ENCODE measurements around the gene ZDHHC8.

Gene ZDHHC8

DNA sequence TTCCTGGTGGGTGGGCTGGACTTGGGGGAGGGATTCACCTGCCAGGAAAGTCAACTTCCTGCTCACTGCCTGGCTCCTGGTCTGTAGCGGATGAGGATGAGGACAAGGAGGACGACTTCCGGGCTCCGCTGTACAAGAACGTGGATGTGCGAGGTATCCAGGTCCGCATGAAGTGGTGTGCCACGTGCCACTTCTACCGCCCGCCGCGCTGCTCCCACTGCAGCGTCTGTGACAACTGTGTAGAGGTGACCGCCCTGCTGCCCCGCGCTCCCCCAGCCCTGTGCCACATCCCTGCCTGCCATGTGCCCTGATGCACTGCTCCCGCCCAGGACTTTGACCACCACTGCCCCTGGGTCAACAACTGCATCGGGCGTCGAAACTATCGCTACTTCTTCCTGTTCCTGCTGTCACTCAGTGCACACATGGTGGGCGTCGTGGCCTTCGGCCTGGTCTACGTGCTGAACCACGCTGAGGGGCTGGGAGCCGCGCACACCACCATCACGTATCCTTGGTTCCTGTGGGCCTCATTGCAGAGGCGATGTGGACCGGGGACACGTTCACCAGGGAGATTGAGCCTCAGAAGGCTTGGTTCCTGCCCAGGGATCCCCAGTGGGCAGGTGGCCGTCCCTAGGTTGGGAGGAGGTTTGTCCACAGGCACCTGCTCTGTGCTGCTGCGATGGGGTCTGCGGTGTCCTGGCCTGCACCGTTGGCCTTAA, 7.9 kb downstream of the ZDHHC8 start:
- no peak for DNase-seq (ENCODE audit: low spot score)
- no peak for TF ChIP-seq CTCF (IDR thresholded peaks at IDR 0.05; ENCODE audit: borderline replicate concordance, control extremely low read depth, extremely low read depth, insufficient read depth, missing control alignments)
- in situ Hi-C loops (cut with MboI; ENCODE audit: low sequenced_read_pairs, unreplicated experiment), result no loop called here

- in situ Hi-C loops (cut with MboI; ENCODE audit: low sequenced_read_pairs, unreplicated experiment), result no loop called here
- no peak for DNase-seq (ENCODE audit: low spot score)
- TF ChIP-seq CTCF (IDR thresholded peaks at IDR 0.05; ENCODE audit: borderline replicate concordance, control extremely low read depth, extremely low read depth, insufficient read depth, missing control alignments), result no peak
Observed at GRCh38 chr22:20140107-20140445, 8.5 kb downstream of the ZDHHC8 start.

GRCh38 chr22:20140521-20140964, 8.9 kb downstream of the ZDHHC8 start:
- no peak for TF ChIP-seq CTCF (IDR thresholded peaks at IDR 0.05; ENCODE audit: borderline replicate concordance, control extremely low read depth, extremely low read depth, insufficient read depth, missing control alignments)
- in situ Hi-C loops (cut with MboI; ENCODE audit: low sequenced_read_pairs, unreplicated experiment), result no loop called here
- DNase-seq (ENCODE audit: low spot score), result no peak

- DNase-seq (ENCODE audit: low spot score), result no peak
- TF ChIP-seq CTCF (IDR thresholded peaks at IDR 0.05; ENCODE audit: borderline replicate concordance, control extremely low read depth, extremely low read depth, insufficient read depth, missing control alignments), result no peak
- in situ Hi-C loops (cut with MboI; ENCODE audit: low sequenced_read_pairs, unreplicated experiment), result no loop called here
Observed at GRCh38 chr22:20141186-20142077, 9.8 kb downstream of the ZDHHC8 start.

DNA sequence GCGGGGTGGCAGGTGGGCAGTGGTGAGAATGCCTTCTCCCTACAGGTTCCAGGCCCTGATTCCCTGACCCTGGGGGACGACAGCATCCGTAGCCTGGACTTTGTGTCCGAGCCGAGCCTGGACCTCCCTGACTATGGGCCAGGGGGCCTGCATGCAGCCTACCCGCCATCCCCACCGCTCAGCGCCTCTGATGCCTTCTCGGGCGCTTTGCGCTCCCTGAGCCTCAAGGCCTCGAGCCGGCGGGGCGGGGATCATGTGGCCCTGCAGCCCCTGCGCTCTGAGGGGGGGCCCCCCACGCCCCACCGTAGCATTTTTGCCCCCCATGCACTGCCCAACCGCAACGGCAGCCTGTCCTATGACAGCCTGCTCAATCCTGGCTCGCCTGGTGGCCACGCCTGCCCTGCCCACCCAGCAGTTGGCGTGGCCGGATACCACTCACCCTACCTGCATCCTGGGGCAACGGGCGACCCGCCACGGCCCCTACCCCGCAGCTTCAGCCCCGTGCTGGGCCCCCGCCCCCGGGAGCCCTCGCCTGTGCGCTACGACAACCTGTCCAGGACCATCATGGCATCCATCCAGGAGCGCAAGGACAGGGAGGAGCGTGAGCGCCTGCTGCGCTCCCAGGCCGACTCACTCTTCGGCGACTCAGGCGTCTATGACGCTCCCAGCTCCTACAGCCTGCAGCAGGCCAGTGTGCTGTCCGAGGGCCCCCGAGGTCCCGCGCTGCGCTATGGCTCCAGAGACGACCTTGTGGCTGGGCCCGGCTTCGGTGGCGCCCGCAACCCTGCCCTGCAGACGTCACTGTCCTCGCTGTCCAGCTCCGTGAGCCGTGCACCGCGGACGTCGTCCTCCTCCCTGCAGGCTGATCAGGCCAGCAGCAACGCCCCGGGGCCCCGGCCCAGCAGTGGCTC, 11.4 kb downstream of the ZDHHC8 start:
- in situ Hi-C loops (cut with MboI; ENCODE audit: low sequenced_read_pairs, unreplicated experiment), result no loop called here
- DNase-seq (ENCODE audit: low spot score), result no peak
- TF ChIP-seq CTCF (IDR thresholded peaks at IDR 0.05; ENCODE audit: borderline replicate concordance, control extremely low read depth, extremely low read depth, insufficient read depth, missing control alignments), result no peak

Measured in GM13976 (cell line).